Activated CD8-positive, alpha-beta memory T cell treated with anti-CD3 and anti-CD28 coated beads for 1 hour (primary cell): ENCODE data around the gene SUPT3H.
"Not testable (repeated sequence)": the region's sequence is repeated elsewhere in the genome, so short reads cannot be mapped to it uniquely, and the experiment has no call there.

Source experiments
- DNase-seq, 2 donors: peaks; one replicate each; pipeline ENCODE4 v3.0.0-alpha.2; 2020; ENCODE audit warnings: low read depth in 1 of 2; ENCODE audit errors: extremely low read depth in 1 of 2

SUPT3H gene

DNA sequence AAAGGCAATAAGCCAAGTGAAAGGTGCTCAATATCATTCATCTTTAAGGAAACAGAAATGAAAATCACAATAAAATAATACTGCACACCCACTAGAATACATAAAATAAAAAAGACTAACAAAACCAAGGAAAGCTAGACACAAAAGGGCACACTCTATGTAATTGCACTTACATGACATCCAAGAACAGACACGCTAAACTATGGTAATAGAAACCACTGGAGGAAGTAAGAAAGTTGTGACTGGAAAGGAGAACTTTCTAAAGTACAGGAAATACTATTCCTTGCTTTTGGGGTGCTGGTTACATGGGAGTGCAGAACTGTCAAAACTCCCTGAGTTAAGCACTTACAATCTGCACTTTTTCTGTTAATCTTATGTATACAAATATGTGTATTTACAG is 303.3 kb downstream of the SUPT3H start:
- no peak for DNase-seq

- no peak for DNase-seq
Measured at GRCh38 chr6:45073771-45074170, 304.0 kb downstream of the SUPT3H start.

GRCh38 chr6:45072673-45073072 is 305.1 kb downstream of the SUPT3H start:
- no peak for DNase-seq

DNA sequence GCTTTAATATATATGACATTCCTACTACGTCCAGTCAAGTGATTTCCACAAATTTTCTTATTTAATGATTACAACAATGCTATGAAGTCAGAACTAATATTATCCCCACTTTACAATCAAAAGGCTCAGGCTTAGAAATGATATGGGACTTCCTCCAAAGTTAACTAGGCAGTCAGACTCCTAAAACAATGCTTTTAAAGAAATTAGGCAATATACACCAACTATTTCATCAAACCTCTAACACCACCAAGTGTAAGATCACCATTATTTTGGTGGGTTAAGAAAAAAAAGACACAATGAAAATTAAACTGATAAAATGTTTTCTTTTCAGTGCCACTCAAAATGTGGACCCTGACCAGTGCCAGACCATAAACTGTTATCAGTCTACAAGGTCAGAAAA is 305.7 kb downstream of the SUPT3H start:
- no peak for DNase-seq

GRCh38 chr6:45069091-45069490 is 308.6 kb downstream of the SUPT3H start:
- DNase-seq: no peak

DNA sequence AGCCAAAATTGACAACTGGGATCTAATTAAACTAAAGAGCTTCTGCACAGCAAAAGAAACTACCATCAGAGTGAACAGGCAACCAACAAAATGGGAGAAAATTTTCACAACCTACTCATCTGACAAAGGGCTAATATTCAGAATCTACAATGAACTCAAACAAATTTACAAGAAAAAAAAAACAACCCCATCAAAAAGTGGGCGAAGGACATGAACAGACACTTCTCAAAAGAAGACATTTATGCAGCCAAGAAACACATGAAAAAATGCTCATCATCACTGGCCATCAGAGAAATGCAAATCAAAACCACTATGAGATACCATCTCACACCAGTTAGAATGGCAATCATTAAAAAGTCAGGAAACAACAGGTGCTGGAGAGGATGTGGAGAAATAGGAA is 310.3 kb downstream of the SUPT3H start:
- not testable (repeated sequence) for DNase-seq

DNA sequence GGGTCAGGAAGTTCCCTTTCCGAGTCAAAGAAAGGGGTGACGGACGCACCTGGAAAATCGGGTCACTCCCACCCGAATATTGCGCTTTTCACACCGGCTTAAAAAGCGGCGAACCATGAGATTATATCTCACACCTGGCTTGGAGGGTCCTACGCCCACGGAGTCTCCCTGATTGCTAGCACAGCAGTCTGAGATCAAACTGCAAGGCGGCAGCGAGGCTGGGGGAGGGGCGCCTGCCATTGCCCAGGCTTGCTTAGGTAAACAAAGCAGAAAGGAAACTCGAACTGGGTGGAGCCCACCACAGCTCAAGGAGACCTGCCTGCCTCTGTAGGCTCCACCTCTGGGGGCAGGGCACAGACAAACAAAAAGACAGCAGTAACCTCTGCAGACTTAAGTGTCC is 315.1 kb downstream of the SUPT3H start:
- DNase-seq: not testable (repeated sequence)

- no peak for DNase-seq
Measured at GRCh38 chr6:45057711-45058110, 320.0 kb downstream of the SUPT3H start.

DNA sequence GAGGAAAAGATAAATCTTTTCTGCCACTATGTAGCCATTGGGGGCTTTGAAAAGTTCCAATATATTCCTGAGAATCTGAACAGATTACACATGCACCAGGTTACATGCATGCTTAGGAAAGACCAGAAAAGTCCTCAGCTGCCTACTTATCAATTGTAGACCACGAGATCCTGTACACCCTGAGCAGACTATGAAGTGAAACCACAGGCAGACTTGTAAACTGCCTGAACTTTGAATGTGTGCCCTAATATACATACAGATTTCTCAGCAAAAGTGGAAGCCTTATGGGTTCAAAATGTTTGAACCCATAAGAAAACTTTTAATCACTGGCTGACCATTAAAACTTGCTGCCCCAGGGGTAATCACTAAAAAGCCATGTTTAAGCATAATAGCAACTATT is 323.1 kb downstream of the SUPT3H start:
- DNase-seq: no peak

- DNase-seq: no peak
Measured at GRCh38 chr6:45052325-45052724, 325.4 kb downstream of the SUPT3H start.

DNA sequence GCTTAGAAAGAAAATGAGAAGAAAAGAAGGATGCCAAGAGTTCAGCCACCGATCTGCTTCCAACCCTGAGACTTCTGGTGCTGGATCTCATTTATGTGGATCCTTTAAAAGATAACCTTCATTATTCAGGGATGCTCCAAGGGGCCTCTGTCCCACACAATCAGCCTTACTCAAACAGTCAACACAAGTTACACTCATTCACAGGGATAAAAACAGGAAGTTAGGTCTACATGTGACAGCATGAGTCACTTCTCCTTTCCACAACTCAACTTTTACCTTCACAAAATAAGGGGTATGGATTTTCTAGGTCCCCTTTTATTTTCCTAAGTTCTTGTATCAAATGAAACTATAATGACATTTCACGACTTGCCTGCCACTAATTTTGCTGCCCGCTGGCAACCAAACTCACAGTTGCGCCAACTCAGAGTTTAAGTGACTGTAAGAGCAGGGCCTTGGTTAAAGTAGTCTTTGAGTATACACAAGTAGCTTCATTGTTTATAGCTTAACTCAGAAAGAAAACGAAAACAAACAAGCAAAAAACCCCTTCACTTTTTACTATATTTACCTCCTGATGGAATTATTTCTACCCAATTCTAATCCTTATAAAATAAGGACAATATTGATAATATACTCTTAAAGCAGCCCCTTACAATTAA is 328.4 kb downstream of the SUPT3H start:
- DNase-seq: no peak

GRCh38 chr6:45047573-45047972 is 330.2 kb downstream of the SUPT3H start:
- DNase-seq: no peak

DNA sequence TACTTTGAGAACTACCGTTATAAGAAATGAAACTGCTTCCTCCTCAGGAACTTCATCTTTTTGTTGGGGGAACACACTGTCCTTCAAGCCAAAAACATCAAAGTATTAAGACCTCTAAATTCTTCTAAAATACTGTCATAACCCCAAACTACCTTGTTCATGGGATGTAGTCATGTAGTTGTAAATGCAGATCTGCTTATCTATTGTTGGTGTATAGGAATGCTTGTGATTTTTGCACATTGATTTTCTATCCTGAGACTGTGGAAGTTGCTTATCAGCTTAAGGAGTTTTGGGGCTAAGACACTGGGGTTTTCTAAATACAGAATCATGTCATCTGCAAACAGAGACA is 332.5 kb downstream of the SUPT3H start:
- no peak for DNase-seq

GRCh38 chr6:45044510-45045252 is 333.1 kb downstream of the SUPT3H start:
- no peak for DNase-seq

- DNase-seq: no peak
Measured at GRCh38 chr6:45044086-45044485, 333.6 kb downstream of the SUPT3H start.

- not testable (repeated sequence) for DNase-seq
Measured at GRCh38 chr6:45042673-45043072, 335.1 kb downstream of the SUPT3H start.

GRCh38 chr6:45038226-45038625 is 339.5 kb downstream of the SUPT3H start:
- no peak for DNase-seq

GRCh38 chr6:45036103-45036502 is 341.6 kb downstream of the SUPT3H start:
- no peak for DNase-seq

GRCh38 chr6:45032426-45032825 is 345.3 kb downstream of the SUPT3H start:
- no peak for DNase-seq

DNA sequence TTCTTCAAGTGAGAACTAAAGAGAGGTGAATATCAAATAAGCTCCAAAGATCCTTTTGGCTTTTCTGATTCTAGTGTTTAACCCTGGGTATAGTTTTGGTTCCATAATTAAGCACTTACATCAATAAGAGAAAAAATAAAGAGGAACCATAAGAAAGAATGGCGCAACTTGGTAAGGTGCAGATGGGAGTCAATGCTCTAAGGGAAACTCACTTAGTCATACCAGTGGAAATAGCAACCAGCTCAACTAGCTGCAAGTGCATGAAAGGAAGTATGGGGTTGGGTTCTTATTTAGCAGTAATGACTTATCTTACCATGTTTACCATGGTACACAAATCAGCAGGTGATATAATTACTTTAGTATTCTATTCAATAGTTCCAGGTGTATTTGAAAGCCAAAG is 346.1 kb downstream of the SUPT3H start:
- DNase-seq: no peak

DNA sequence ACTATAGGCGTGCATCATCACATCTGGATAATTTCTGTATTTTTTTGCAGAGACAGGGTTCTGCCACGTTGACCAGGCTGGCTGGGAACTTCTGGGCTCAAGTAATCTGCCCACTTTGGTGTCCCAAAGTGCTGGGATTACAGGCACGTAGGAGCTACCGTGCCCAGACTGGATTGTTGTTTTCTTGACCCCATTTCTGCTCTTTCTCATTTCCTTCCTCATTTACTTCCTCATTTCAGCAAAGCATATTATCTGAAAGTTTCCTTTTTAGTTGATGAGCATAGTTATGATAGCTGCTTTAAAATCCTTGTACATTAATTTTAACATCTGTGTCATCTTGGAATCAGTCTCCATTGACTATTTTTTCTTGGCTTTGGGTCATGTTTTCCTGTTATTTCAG is 350.6 kb downstream of the SUPT3H start:
- no peak for DNase-seq

- no peak for DNase-seq
Measured at GRCh38 chr6:45026003-45026516, 351.7 kb downstream of the SUPT3H start.
